Loucy (cell line): ENCODE measurements around the gene EPB41L2.

Source experiments
- EZH2phosphoT487 ChIP-seq: fragments of 200-600 bp; IDR thresholded peaks from 2 replicates; pipeline ENCODE4 v1.6.1; 2018; ENCODE audit warnings: antibody characterized with exemption, mild to moderate bottlenecking, moderate library complexity, borderline replicate concordance
- TF ChIP-seq, protein P1 (sequence below): fragments of 200-600 bp; sonication (generic); conservative IDR thresholded peaks from 2 replicates; pipeline ENCODE4 v1.5.1; 2014; ENCODE audit warnings: mild to moderate bottlenecking, antibody characterized with exemption, low read length

DNA sequence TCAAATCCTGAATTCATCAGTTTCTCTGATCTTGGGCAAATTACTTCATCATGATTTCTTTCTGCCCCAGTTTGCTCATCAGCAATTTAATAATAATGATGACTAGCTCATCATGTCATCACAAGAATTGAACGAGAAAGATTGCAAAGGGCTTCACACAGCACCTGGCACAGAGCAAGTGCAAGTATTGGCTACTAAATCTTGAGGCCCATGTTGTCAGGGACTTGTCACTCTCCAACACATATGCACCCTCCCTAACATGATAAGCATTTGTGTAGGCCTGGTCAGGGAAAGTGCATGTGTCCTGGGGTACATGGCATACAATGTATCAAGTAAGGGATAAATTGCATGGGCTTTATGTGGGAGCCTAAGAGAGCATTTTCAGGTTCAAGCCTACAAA lies 229.5 kb downstream of the EPB41L2 start:
- TF ChIP-seq, protein P1, sequence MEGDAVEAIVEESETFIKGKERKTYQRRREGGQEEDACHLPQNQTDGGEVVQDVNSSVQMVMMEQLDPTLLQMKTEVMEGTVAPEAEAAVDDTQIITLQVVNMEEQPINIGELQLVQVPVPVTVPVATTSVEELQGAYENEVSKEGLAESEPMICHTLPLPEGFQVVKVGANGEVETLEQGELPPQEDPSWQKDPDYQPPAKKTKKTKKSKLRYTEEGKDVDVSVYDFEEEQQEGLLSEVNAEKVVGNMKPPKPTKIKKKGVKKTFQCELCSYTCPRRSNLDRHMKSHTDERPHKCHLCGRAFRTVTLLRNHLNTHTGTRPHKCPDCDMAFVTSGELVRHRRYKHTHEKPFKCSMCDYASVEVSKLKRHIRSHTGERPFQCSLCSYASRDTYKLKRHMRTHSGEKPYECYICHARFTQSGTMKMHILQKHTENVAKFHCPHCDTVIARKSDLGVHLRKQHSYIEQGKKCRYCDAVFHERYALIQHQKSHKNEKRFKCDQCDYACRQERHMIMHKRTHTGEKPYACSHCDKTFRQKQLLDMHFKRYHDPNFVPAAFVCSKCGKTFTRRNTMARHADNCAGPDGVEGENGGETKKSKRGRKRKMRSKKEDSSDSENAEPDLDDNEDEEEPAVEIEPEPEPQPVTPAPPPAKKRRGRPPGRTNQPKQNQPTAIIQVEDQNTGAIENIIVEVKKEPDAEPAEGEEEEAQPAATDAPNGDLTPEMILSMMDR = no peak
- TF ChIP-seq EZH2phosphoT487 = no peak
